OCI-LY1 (cell line): ENCODE data around the gene LAMA5.

Source experiments
- EZH2 ChIP-seq: fragments of 200-600 bp; sonication (generic), shearing (Covaris generic); IDR thresholded peaks from 2 replicates; pipeline ENCODE4 v1.8.0; 2017; ENCODE audit warnings: borderline replicate concordance, mixed run types, mild to moderate bottlenecking, antibody characterized with exemption, low read length, moderate library complexity, mixed read lengths
- TF ChIP-seq, protein P1 (sequence below): fragments of 200-600 bp; sonication (generic), shearing (Covaris generic); IDR thresholded peaks from 2 replicates; pipeline ENCODE4 v1.5.1; 2017; ENCODE audit warnings: mild to moderate bottlenecking, antibody characterized with exemption, low read length, moderate library complexity, mixed read lengths

GRCh38 chr20:62400021-62400420, 32.9 kb upstream of the LAMA5 start:
- TF ChIP-seq, protein P1, sequence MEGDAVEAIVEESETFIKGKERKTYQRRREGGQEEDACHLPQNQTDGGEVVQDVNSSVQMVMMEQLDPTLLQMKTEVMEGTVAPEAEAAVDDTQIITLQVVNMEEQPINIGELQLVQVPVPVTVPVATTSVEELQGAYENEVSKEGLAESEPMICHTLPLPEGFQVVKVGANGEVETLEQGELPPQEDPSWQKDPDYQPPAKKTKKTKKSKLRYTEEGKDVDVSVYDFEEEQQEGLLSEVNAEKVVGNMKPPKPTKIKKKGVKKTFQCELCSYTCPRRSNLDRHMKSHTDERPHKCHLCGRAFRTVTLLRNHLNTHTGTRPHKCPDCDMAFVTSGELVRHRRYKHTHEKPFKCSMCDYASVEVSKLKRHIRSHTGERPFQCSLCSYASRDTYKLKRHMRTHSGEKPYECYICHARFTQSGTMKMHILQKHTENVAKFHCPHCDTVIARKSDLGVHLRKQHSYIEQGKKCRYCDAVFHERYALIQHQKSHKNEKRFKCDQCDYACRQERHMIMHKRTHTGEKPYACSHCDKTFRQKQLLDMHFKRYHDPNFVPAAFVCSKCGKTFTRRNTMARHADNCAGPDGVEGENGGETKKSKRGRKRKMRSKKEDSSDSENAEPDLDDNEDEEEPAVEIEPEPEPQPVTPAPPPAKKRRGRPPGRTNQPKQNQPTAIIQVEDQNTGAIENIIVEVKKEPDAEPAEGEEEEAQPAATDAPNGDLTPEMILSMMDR: no peak
- TF ChIP-seq EZH2: no peak
